Fibroblast of pulmonary artery (primary cell): Measurements from ENCODE around the gene ENO3.

ENCODE experiments used
- DNase-seq: peaks from one replicate; pipeline ENCODE4 v3.0.0-alpha.2; 2010; ENCODE audit warnings: low read depth
- H3K4me3 ChIP-seq: replicated peaks from 2 replicates; pipeline ENCODE4 v1.5.1; 2011; ENCODE audit warnings: low read depth, mild to moderate bottlenecking, control low read depth, low read length, moderate library complexity
- TF ChIP-seq, protein P1 (sequence below): IDR thresholded peaks from 2 replicates; pipeline ENCODE4 v1.5.1; 2011; ENCODE audit warnings: mild to moderate bottlenecking, control low read depth, low read length, inconsistent platforms; ENCODE audit errors: missing control alignments

Gene ENO3

GRCh38 chr17:4941319-4941610 is 9.7 kb upstream of the ENO3 start:
- TF ChIP-seq, protein P1, sequence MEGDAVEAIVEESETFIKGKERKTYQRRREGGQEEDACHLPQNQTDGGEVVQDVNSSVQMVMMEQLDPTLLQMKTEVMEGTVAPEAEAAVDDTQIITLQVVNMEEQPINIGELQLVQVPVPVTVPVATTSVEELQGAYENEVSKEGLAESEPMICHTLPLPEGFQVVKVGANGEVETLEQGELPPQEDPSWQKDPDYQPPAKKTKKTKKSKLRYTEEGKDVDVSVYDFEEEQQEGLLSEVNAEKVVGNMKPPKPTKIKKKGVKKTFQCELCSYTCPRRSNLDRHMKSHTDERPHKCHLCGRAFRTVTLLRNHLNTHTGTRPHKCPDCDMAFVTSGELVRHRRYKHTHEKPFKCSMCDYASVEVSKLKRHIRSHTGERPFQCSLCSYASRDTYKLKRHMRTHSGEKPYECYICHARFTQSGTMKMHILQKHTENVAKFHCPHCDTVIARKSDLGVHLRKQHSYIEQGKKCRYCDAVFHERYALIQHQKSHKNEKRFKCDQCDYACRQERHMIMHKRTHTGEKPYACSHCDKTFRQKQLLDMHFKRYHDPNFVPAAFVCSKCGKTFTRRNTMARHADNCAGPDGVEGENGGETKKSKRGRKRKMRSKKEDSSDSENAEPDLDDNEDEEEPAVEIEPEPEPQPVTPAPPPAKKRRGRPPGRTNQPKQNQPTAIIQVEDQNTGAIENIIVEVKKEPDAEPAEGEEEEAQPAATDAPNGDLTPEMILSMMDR, result no peak
- H3K4me3 ChIP-seq, result peak overlapping the region; percentile 88
- DNase-seq, result no peak

DNA sequence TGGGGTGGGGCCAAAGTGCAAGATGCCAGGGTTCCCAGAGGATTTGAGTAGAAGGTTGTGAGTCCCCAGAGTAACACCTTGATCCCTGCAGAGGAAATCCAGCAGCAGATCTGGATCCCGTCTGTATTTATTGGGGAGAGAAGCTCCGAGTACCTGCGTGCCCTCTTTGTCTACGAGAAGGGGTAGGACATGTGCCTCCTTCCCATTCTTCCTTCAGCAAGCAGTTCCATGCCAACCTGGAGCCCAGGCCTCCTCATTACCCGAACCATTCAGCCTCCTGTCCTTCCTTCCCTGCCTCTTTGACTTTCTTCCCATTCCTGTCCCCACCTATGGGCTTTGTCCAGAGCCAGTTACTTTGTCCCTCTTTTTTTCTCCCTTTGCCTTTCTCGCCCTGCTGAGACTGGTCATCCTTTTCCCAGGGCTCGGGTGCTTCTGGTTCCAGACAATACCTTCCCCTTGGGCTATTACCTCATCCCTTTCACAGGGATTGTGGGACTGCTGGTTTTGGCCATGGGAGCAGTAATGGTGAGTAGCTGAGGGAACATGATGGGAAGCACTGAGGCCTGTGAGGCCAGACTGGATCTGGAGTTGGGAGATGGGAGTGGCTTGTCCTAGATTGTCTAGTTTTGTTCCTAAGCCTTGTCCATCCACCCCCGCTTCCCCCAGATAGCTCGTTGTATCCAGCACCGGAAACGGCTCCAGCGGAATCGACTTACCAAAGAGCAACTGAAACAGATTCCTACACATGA is 8.0 kb upstream of the ENO3 start:
- no peak overlapping the region for H3K4me3 ChIP-seq
- TF ChIP-seq, protein P1, result no peak
- no peak for DNase-seq

GRCh38 chr17:4944163-4944553 is 6.8 kb upstream of the ENO3 start:
- TF ChIP-seq, protein P1, result no peak
- H3K4me3 ChIP-seq, result no peak overlapping the region
- DNase-seq, result no peak

- no peak for DNase-seq
- TF ChIP-seq, protein P1, result no peak
- peak overlapping the region; percentile 21 for H3K4me3 ChIP-seq
These were observed 6.3 kb upstream of the ENO3 start for GRCh38 chr17:4944554-4945175.

- peak; percentile 90 for DNase-seq
These were observed 5.6 kb upstream of the ENO3 start for GRCh38 chr17:4945176-4945943.

GRCh38 chr17:4945944-4946280 is 5.0 kb upstream of the ENO3 start:
- DNase-seq, result no peak
- peak overlapping the region; percentile 95 for H3K4me3 ChIP-seq
- TF ChIP-seq, protein P1, result no peak

More at GRCh38 chr17:4945176-4945943, 5.6 kb upstream of the ENO3 start:
- H3K4me3 ChIP-seq, result peak overlapping the region; percentile 95
- TF ChIP-seq, protein P1, result no peak
